OCI-LY7 (cell line): ENCODE measurements around the gene CHAF1A.

Experiments used
- EZH2phosphoT487 ChIP-seq: fragments of 200-600 bp; sonication (generic); IDR thresholded peaks from 2 replicates; pipeline ENCODE4 v1.6.1; 2018; ENCODE audit warnings: low read depth, borderline replicate concordance, mild to moderate bottlenecking, mixed run types, antibody characterized with exemption, low read length, moderate library complexity, mixed read lengths
- TF ChIP-seq, protein P1 (sequence below): fragments of 200-600 bp; sonication (generic); conservative IDR thresholded peaks from 2 replicates; pipeline ENCODE4 v1.5.1; 2014; ENCODE audit warnings: mild to moderate bottlenecking, antibody characterized with exemption, low read length, moderate library complexity, mixed read lengths

DNA sequence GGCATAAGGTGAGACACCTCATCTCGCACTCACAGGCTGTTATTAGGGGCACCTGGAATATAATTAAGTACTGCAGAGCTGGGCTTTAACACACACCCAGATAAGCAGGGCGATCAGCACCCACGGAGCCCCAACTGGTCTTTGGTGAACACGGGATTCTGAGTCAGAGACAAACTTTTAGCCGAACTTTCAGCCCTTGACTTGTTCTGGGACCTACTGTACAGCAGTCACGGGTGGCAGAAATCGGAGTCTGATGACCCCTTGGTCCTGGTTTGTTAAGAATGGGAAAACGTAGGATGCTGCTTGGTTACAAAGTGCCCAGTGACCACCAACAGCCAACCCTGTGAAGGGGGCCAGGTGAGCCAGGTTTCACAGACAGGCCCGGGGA, 11.1 kb upstream of the CHAF1A start:
- TF ChIP-seq, protein P1, sequence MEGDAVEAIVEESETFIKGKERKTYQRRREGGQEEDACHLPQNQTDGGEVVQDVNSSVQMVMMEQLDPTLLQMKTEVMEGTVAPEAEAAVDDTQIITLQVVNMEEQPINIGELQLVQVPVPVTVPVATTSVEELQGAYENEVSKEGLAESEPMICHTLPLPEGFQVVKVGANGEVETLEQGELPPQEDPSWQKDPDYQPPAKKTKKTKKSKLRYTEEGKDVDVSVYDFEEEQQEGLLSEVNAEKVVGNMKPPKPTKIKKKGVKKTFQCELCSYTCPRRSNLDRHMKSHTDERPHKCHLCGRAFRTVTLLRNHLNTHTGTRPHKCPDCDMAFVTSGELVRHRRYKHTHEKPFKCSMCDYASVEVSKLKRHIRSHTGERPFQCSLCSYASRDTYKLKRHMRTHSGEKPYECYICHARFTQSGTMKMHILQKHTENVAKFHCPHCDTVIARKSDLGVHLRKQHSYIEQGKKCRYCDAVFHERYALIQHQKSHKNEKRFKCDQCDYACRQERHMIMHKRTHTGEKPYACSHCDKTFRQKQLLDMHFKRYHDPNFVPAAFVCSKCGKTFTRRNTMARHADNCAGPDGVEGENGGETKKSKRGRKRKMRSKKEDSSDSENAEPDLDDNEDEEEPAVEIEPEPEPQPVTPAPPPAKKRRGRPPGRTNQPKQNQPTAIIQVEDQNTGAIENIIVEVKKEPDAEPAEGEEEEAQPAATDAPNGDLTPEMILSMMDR = no peak
- TF ChIP-seq EZH2phosphoT487 = no peak
